ENCODE results near the gene C1RL. TPM values are rescaled to one million over a fixed set of nuclear protein-coding genes. Genes with fewer than 3 reads are reported as not detected.

The C1RL gene
- total and polyA plus RNA-seq, 9 donors, result 48.4 to 160 (median 98.9) TPM

DNA sequence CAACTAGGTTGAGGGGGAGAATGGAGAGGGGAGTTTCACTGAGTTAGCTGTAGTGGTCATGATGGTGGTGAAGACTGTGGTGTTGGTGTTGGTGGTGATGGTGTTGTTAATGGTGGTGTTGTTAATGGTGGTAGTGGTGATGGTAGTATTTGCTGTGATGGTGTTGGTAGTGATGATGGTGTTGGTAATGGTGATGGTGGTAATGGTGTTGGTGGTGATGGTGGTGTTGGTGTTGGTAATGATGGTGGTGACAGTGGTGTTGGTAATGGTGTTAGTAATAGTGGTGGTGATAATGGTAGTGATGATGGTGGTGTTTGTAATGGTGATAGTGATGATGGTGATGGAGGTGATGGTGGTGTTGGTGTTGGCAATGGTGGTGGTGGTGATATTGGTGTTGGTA, 25.9 kb downstream of the C1RL start:
- Histone ChIP-seq H3K27me3 (no peaks in the 10 kb centered on the region), H3K9me3 (no peaks in the 10 kb centered on the region), H3K36me3 (no peaks in the 10 kb centered on the region), H3K4me1 (ENCODE audit: insufficient read depth) (peaks cover 6% of the 10 kb centered on the region), H3K4me3 (no peak overlapping the region), H3K27ac (no peak overlapping the region)
- no peak for DNase-seq
- TF ChIP-seq, protein P1, sequence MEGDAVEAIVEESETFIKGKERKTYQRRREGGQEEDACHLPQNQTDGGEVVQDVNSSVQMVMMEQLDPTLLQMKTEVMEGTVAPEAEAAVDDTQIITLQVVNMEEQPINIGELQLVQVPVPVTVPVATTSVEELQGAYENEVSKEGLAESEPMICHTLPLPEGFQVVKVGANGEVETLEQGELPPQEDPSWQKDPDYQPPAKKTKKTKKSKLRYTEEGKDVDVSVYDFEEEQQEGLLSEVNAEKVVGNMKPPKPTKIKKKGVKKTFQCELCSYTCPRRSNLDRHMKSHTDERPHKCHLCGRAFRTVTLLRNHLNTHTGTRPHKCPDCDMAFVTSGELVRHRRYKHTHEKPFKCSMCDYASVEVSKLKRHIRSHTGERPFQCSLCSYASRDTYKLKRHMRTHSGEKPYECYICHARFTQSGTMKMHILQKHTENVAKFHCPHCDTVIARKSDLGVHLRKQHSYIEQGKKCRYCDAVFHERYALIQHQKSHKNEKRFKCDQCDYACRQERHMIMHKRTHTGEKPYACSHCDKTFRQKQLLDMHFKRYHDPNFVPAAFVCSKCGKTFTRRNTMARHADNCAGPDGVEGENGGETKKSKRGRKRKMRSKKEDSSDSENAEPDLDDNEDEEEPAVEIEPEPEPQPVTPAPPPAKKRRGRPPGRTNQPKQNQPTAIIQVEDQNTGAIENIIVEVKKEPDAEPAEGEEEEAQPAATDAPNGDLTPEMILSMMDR (IDR thresholded peaks at IDR 0.05), result no peak
- intact Hi-C loops (cut with DNase I), result no loop called here

DNA sequence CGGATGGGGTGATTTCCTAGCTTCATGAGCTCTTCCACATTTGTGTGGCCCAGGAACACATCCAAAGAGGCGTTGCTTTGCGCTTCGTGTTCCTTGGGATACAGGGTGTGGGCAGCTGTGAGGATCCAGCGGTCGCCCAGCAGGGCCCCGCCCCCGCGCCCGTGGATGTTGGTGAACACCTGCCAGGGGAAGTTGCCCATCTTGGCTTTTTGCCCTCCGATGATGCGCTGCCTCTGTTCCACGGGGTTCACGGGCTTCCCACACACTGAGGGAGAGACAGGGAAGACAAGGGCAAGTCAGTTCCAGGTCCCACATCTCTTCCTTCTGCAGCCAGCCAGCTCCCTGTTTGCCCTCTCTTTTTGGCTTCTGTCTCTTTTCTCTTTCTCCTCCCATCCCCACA, 28.0 kb downstream of the C1RL start:
- TF ChIP-seq POLR2A (IDR thresholded peaks at IDR 0.05) (no peak), EP300 (IDR thresholded peaks at IDR 0.05) (no peak)
- TF ChIP-seq, protein P1 (IDR thresholded peaks at IDR 0.05), result no peak

DNA sequence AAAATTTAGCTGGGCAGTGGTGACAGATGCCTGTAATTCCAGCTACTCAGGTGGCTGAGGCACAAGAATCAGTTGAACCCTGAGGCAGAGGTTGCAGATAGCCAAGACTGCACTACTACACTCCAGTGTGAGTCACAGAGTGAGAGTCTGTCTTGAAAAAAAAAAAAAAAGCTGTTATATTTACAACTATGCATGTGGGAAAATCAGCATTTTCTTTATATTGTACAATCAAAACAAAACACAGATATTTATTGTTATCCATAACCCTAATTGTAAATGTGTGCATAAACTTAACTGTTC, 29.2 kb downstream of the C1RL start:
- Histone ChIP-seq H3K27me3 (no peaks in the 10 kb centered on the region), H3K4me1 (ENCODE audit: insufficient read depth) (peaks cover 7% of the 10 kb centered on the region), H3K4me3 (no peak overlapping the region), H3K36me3 (no peaks in the 10 kb centered on the region), H3K27ac (peak overlapping the region; percentile 65 to 71), H3K9me3 (no peaks in the 10 kb centered on the region)
- DNase-seq, result no peak
- TF ChIP-seq, protein P1 (IDR thresholded peaks at IDR 0.05), result no peak
- no peak for TF ChIP-seq POLR2A (IDR thresholded peaks at IDR 0.05)
- TF ChIP-seq EP300 (IDR thresholded peaks at IDR 0.05), result no peak
- intact Hi-C loops (cut with DNase I), result no loop called here

More for the DNA sequence above, 28.0 kb downstream of the C1RL start:
- H3K4me1 ChIP-seq (ENCODE audit: insufficient read depth), result peaks cover 7% of the 10 kb centered on the region
- no peak overlapping the region for H3K4me3 ChIP-seq
- intact Hi-C loops (cut with DNase I), result no loop called here
- H3K27ac ChIP-seq, result no peak overlapping the region
- no peaks in the 10 kb centered on the region for H3K9me3 ChIP-seq
- H3K36me3 ChIP-seq, result no peaks in the 10 kb centered on the region
- WGBS, 3 donors, result 79 to 84% (median 83%) methylated on average over 14 of the region's 14 CpGs
- DNase-seq, result peak in 3 of 5 donors; percentile 41 to 60 (median 50)
- no peaks in the 10 kb centered on the region for H3K27me3 ChIP-seq

DNA sequence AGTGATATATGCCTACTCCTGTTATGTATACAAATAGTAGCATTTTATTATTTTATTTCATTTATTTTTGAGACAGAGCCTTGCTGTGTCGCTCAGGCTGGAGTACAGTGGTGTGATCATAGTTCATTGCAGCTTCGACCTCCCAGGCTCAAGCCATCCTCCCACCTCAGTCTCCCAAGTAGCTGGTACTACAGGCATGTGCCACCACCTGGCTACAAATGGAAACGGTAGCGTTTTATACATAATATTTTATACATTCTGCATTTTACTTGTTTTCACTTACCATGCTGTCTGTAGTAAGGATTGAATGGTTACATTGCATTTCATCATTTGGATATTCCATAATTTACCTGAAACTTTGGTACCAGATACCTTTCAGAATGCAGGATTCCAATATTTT, 30.9 kb downstream of the C1RL start:
- TF ChIP-seq, protein P1 (IDR thresholded peaks at IDR 0.05), result no peak
- TF ChIP-seq POLR2A (IDR thresholded peaks at IDR 0.05), result no peak
- no peak for TF ChIP-seq EP300 (IDR thresholded peaks at IDR 0.05)
- peaks cover 7% of the 10 kb centered on the region for H3K4me1 ChIP-seq (ENCODE audit: insufficient read depth)
- H3K27me3 ChIP-seq, result no peaks in the 10 kb centered on the region
- DNase-seq, result no peak
- no peaks in the 10 kb centered on the region for H3K36me3 ChIP-seq
- 59 to 72% (median 65%) methylated on average over 4 of the region's 4 CpGs for WGBS, 3 donors
- no peaks in the 10 kb centered on the region for H3K9me3 ChIP-seq
- H3K4me3 ChIP-seq, result no peak overlapping the region
- intact Hi-C loops (cut with DNase I), result no loop called here
- no peak overlapping the region for H3K27ac ChIP-seq

DNA sequence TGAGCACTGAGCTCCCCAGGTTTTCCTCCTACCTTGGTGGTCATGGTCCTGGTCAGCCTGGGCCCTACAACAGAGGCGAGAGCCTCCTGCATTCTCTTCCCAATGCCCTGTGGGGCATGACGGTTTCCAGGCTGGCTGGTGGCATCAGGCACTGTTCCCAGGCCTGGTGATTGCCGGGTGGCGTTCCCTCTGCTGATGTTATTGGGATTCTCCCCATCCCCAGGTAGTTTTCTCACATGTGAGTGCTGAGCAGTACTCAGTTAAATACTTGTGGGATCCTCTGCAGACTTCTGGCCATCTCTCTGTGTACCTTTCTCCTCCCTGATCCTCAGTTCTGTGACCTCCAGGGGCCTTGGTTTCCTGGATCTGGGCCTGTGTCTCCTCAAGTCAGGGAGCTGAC, 32.5 kb downstream of the C1RL start:
- H3K4me1 ChIP-seq (ENCODE audit: insufficient read depth), result peaks cover 6% of the 10 kb centered on the region
- H3K9me3 ChIP-seq, result no peaks in the 10 kb centered on the region
- intact Hi-C loops (cut with DNase I), result no loop called here
- H3K27ac ChIP-seq, result no peak overlapping the region
- H3K4me3 ChIP-seq, result no peak overlapping the region
- H3K36me3 ChIP-seq, result no peaks in the 10 kb centered on the region
- DNase-seq, result no peak
- no peaks in the 10 kb centered on the region for H3K27me3 ChIP-seq
- 93 to 96% (median 96%) methylated on average over 4 of the region's 4 CpGs for WGBS, 3 donors
- TF ChIP-seq, protein P1 (IDR thresholded peaks at IDR 0.05), result no peak
- TF ChIP-seq POLR2A (IDR thresholded peaks at IDR 0.05), result no peak
- TF ChIP-seq EP300 (IDR thresholded peaks at IDR 0.05), result no peak

Data from ovary (tissue), 9 donors.